Measurements from ENCODE around the gene KCNN3.
"Not testable (repeated sequence)": the region's sequence is repeated elsewhere in the genome, so short reads cannot be mapped to it uniquely, and the experiment has no call there.

Gene KCNN3

DNA sequence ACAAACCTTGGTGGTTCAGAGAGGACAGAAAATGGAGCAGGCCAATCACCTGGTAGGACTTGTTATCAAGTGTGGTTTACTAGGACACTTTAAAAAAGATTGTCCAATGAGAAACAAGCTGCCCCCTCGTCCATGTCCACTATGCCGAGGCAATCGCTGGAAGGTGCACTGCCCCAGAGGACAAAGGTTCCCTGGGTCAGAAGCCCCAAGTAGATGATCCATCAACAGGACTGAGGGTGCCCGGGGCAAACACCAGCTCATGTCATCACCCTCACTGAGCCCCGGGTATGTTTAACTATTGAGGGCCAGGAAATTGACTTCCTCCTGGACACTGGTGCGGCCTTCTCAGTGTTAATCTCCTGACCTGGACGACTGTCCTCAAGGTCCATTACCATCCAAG lies 195.6 kb downstream of the KCNN3 start:
- intact Hi-C loops (cut with DNase I); DNase-seq: not testable (repeated sequence)

DNA sequence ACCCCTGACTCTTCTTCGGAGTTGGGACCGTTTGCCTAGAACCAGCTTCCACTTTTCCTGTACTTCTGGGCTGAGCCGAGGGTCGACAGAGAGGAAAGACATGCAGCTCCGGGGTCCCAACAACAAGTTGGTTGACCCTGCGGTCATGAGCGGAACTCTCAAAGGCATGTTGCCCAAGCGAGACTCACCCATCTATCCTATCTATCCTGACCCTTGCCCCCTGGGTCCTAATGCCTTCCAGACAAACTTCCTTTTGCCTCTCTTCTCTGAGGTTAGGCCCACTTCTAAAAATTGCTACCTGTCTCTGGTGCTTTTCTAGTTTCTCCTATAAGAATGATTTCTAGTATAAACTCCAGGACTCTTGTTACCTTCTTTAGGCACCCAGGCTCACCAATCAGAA lies 197.8 kb downstream of the KCNN3 start:
- DNase-seq; intact Hi-C loops (cut with DNase I): not testable (repeated sequence)

DNA sequence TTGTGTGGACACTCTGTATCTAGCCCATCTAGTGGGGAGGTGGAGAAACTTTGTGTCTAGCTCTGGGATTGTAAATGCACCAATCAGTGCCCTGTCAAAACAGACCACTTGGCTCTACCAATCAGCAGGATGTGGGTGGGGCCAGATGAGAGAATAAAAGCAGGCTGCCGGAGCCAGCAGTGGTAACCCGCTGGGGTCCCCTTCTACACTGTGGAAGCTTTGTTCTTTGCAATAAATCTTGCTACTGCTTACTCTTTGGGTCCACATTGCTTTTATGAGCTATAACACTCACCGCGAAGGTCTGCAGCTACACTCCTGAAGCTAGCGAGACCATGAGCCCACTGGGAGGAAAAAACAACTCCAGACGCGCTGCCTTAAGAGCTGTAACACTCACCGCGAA lies 198.7 kb downstream of the KCNN3 start:
- DNase-seq; intact Hi-C loops (cut with DNase I): not testable (repeated sequence)

DNA sequence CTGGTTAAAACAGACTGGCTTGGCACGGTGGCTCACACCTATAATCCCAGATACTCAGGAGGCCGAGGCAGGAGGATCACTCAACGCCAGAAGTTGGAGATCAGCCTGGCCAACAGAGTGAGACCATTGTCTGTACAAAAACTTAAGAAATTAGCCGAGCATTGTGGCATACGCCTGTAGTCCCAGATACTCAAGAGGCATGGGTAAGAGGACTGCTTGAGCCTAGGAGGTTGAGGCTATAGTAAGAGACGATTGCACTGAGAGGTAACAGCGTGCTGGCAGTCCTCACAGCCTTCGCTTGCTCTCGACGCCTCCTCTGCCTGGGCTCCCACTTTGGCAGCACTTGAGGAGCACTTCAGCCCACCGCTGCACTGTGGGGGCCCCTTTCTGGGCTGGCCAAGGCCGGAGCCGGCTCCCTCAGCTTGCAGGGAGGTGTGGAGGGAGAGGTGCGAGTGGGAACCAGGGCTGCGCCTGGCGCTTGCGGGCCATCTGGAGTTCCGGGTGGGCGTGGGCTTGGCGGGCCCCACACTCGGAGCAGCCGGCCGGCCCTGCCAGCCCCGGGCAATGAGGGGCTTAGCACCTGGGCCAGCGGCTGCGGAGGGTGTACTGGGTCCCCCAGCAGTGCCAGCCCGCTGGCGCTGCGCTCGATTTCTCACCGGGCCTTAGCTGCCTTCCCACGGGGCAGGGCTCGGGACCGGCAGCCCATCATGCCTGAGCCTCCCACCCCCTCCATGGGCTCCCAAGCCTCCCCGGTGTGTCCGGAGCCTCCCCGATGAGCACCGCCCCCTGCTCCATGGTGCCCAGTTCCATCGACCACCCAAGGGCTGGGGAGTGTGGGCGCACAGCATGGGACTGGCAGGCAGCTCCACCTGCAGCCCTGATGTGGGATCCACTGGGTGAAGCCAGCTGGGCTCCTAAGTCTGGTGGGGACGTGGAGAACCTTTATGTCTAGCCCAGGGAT lies 199.5 kb downstream of the KCNN3 start:
- intact Hi-C loops (cut with DNase I); DNase-seq: not testable (repeated sequence)

DNA sequence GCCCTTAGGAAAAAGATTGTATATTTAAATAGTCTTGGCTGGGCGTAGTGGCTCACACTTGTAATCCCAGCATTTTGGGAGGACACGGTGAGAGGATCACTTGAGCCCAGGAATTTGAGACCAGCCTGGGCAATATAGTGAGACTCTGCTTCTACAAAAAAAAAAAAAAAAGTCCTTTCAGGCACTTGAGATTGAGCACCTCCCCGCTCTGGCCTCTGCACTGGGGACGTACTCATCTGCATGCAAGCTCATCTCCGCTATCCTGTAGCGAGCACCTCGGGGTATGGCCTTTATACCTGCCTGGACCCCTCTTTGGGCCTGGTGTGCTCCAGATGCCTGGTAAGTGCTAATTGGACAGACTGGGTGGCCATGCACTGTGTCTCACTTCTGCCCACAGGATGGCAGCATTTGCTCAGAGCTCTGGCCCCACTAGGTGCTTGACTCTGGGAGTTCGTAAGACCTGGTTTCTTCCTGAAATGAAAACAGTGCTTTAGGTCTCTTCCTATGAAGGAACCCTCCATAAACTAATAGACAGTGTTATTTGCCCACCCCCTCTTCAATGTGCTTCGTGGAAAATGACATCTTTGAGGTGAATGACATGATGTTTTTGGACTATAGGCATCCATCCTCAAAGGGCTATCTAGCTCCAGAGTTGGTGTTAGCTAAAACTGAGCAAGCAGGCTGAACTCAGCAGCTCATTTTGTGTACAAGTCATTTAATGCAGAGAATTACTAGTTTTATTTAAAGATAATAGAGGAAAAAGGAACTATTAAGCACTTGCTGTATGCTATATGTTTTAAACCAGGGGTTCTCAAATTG lies 200.4 kb downstream of the KCNN3 start:
- intact Hi-C loops (cut with DNase I): loop anchor here (2.0 kb wide), 1 partner anchor 209 kb away; no protein-coding TSS in a partner anchor
- DNase-seq: peak; percentile 65 to 93 (median 82)

DNA sequence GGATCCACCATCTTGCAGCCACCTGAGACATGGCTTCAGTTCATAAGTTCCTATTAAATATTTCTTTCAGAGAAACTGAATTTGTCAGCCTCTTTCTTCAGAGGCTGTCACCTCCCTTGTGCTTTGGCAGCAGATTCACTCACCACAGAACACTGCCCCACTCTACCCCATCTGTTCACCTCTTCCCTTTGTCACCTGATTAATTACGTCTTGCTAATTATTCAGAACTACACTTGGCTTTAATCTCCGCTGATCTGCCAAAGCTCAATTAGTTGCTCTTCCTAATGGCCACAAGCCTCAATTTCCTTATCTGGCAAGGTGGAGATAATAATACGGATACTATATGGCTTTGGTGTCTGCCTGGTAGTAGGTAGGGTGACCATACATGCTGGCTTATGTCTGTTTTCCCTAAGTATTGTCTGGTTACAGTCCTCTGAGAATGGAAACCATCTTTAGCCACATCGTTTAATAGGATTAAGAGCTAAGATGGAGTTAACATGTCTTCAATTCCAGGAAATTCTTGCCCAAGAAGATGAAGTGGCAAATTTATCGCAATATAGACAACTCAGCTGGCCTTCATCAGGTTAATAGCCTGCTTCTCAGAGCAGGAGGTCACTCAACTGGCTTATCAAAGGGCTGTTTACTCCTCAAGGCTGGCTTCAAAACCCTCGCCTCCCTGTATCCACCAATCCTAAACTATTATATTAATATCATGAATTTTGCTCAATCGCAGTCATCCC lies 203.9 kb downstream of the KCNN3 start:
- DNase-seq: no peak
- intact Hi-C loops (cut with DNase I): no loop called here

DNA sequence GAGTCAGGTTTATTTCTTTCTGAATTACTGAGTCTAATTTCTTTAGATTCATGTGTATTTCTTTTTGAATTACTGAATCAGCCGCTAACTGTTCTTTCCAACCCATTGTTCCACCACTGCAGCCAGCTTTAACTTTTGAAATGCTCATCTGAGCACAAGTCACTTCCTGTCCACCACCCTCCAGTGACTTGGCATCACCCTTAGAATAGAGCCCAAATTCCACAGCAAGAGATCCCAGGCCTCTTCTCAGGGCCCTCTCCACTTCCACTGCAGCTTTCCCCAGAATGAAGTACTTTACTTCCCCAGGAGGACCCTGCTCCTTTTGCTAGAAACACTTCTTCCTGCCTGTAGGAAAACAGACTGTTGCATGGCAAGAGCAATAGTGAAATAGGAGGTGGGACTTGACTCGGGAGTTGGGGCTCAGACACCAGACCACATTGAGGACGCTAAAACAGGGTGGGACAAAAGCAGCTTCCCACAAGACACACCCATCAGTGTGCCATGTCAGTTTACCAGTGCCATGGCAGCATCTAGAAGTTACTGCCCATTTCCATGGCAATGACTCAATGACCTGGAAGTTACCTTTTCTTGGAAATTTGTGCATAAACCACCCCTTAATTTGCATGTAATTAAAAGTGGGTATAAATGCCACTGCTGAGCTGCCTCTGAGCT lies 205.6 kb downstream of the KCNN3 start:
- no peak for DNase-seq
- intact Hi-C loops (cut with DNase I): no loop called here

DNA sequence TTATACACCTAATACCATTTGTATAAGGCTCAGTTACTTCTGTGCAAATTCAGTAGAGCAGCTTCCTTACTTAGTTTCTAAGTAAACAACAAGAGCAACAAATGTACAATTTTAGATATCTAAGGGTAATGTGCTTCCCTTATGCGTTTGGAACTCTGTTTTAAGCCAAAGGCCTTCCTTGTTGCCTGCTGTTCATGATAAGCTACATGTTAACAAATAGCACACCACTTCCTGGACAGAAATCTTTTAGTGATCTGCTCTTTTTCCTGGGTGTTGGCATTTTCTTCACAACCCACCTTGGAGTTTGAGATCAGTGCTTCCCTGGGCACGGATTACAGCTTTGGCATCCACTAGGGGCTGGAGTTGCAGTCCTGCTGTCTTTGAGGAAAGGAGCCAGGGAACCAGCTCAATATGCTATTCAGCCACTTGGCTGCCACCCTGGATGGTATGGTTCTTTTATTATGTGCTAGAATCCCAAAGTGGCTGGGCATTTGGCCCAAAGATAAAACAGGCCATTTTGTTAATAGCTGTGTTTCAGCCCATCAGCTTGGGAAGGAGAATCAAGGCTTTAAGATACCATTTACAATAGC lies 206.5 kb downstream of the KCNN3 start:
- DNase-seq: no peak
- intact Hi-C loops (cut with DNase I): no loop called here

DNA sequence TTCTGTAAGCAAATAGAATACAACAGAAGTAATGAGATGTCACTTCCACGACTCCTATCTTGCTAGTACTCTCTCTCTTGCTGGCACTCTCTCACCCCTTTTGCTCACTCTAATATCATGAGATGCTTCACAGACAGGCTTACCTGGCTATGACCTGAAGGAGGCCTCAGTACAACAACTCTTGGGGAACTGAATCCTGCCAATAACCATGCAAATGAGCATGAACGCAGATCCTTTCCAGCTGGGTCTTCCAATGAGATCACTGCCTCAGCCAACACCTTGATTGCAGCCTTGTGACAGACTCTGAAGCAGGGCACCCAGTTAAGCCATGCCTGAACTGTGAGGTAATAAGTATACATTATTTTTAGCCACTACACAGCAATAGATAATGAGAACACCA lies 209.0 kb downstream of the KCNN3 start:
- intact Hi-C loops (cut with DNase I): no loop called here
- no peak for DNase-seq

DNA sequence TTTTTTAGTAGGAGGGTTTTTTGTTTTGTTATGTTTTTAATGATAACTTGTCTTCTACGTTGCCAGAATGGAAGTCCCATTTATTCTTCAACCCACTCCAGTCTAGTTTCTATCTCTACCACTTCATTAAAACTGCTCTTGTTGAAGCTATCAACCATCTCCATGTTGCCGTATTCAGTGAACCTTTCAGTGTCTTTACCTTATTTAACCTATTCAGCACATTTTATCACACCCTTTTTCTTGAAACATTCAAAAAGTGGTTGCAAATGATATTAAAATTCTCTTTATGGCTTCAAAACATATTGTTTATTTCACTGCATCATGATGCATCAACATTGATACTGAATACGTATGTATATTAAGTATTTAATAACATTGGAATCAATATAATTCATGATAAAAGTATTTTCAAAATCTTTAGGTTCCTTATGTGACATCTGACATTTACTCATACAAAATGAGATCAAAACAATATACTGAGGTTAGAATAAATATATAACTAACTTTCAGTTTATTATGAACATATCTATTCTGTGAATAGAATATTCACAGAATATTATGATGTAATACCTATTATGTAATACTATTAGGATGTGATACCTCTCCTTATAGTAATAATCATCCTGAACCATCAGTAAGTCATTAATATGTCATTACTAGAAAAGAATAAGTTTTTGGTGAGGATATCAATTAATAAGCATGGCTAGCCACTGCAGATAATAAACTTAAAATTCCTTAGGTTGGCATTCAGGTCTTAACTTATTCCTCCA lies 210.1 kb downstream of the KCNN3 start:
- intact Hi-C loops (cut with DNase I): no loop called here
- no peak for DNase-seq

DNA sequence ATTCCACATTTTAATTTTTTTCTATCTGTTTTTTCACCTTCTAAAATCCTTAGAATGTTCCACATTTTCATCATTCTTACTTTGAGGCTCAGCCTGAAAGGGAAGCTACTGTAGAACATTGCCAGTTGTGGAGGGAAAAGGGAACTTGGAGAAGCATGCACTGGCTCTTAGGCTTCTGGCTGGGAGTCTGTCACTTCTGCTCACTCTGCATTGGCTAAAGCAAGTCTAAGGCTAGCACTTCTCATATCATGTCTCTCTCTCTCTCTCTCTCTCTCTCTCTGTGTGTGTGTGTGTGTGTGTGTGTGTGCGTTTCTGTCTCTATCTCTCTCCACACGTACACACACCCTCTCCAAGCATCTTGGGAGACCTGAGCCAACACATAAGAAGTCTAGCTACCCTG lies 212.5 kb downstream of the KCNN3 start:
- no peak for DNase-seq
- intact Hi-C loops (cut with DNase I): no loop called here

DNA sequence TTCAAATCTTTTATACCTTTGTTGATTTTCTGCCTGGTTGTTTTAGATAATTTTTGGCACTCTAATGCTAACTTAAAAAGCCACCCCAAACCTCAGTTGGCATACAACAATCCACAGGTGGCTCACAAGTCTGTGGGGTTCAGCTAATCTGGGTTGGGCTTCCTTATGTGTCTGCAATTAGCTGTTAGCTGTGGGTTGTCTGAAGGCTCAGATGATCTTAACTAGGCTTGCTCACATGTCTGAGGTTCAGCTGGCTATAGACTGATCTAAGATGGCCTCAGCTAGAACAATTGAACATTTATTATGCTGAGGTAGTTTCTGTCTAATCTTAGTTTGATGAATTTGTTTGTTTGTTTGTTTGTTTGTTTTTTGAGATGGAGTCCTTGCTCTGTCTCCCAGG lies 217.2 kb downstream of the KCNN3 start:
- intact Hi-C loops (cut with DNase I): no loop called here
- DNase-seq: no peak

Measured in head of caudate nucleus (tissue), 42 donors.